Adrenal gland (tissue), 12 donors: ENCODE data around the gene NPR1. TPM values are rescaled to one million over a fixed set of nuclear protein-coding genes. Genes with fewer than 3 reads are reported as not detected.

Experiments used
- DNase-seq, 7 donors: peaks; one replicate each; pipeline ENCODE4 v3.0.0-alpha.2; 2019 to 2020
- H3K27ac ChIP-seq, 5 donors: fragments of 200-600 bp; sonication (generic) in 4 of 5; 1 replicate in 3 of 5; 2 replicates in 2 of 5; pipeline versions ENCODE4 v1.5.1 to v1.8.0; 2016 to 2020; ENCODE audit warnings: mild to moderate bottlenecking in 1 of 5
- H3K27me3 ChIP-seq: fragments of 200-600 bp; 2 replicates; pipeline ENCODE4 v1.8.0; 2021
- H3K36me3 ChIP-seq, 2 donors: fragments of 200-600 bp; replicated peaks in 1 of 2; 1 replicate in 1 of 2; 2 replicates in 1 of 2; pipeline versions ENCODE4 v1.5.1 to v1.8.0; 2018 to 2022
- H3K4me1 ChIP-seq, 2 donors: fragments of 200-600 bp; replicated peaks in 1 of 2; 1 replicate in 1 of 2; 2 replicates in 1 of 2; pipeline versions ENCODE4 v1.5.1 to v1.8.0; 2018 to 2021
- H3K4me3 ChIP-seq, 4 donors: fragments of 200-600 bp; sonication (generic) in 3 of 4; one replicate each; pipeline ENCODE4 v1.5.1; 2016 to 2018
- H3K9me3 ChIP-seq, 3 donors: fragments of 200-600 bp; sonication (generic) in 1 of 3; replicated peaks in 1 of 3; 1 replicate in 2 of 3; 2 replicates in 1 of 3; pipeline versions ENCODE4 v1.5.1 to v1.8.0; 2016 to 2021
- CTCF ChIP-seq, 6 experiments: fragments of 450-650 bp in 4 of 6; fragments of 200-600 bp in 2 of 6; sonication (generic) in 1 of 6; IDR thresholded peaks; 1 replicate in 5 of 6; 2 replicates in 1 of 6; pipeline versions ENCODE4 v1.5.1 to v1.8.0; 2016 to 2021; ENCODE audit warnings: antibody characterized with exemption in 6 of 6, mild to moderate bottlenecking in 2 of 6, moderate library complexity in 1 of 6
- POLR2A ChIP-seq, 2 donors: fragments of 450-650 bp; IDR thresholded peaks; one replicate each; pipeline ENCODE4 v1.6.1; 2017; ENCODE audit warnings: antibody characterized with exemption in 2 of 2, mild to moderate bottlenecking in 2 of 2, moderate library complexity in 1 of 2
- WGBS, 4 donors: extraction: QIAGEN DNeasy Blood & Tissue Kit in 2 of 4; methylation state at CpG; one replicate each; pipeline versions ENCODE4 v1.1.5 to v1.1.7; 2013 to 2017; 5-methylcytosine and 5-hydroxymethylcytosine counted together
- intact Hi-C, 2 donors: fragments of 100-400 bp; cut with DNase I; formaldehyde crosslinking; loops; one replicate each; pipeline versions ENCODE4 v1.14.1 to v1.15.0; 2022 to 2023
- polyA plus RNA-seq, 3 donors: library from polyadenylated mRNA; stranded (reverse); fragments of 200-250 nt in 2 of 3; fragments of 350-450 nt in 1 of 3; fragmentation: Illumina TruSeq in 1 of 3; extraction: RNeasy Lipid Tissue Mini Kit (QIAGEN cat#74804) in 1 of 3; gene quantifications; one replicate each; pipeline ENCODE4 v1.2.3, GENCODE V29; 2013 to 2014
- total RNA-seq, 9 donors: library from RNA; depleted of rRNA in 4 of 9; stranded (reverse); fragments of >200 nt in 4 of 9; fragments of 120-200 nt in 1 of 9; fragmentation: NEBNext Ultra II Directional in 1 of 9; extraction: Animal tissue kit (Norgen Biotek cat#: 25700) in 1 of 9; gene quantifications; one replicate each; pipeline versions ENCODE4 v1.1.0 to v1.2.4, GENCODE V29; 2013 to 2023
- donor health status: healthy with polysubstance abuse.
- donor health status: Bipolar disorder and iron deficiency.
- donor health status: DM: yes; HTN: yes; CAD: no.
- donor health status: DM: no; HTN: no; CAD: no.
- donor health status: DM: no; HTN: no; CAD: no.
- donor health status: DM: yes; HTN: yes; CAD: no.

The NPR1 gene
- total and polyA plus RNA-seq, 12 donors = 7.9 to 47.9 (median 19.6) TPM

DNA sequence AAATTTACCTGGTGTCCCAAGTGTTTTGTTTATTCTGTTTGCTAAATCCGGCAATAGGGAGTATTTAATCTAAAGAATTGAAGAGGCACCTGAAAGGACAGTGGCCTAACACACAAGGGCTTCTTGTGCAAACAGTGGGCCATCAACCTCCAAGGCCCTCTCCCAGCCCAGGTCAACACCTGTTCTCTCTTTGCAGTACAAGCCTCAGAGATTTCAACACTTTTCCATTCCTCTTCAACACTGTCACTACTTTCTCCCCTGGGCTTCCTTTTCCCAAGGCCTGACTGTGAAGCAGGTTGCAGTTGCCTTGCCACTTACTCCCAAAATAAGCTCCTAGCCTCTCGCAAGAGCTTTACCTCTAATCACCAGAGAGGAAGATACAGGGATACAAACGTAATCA lies 23.2 kb upstream of the NPR1 start:
- intact Hi-C loops = no loop called here
- peaks cover 22 to 27% of the 10 kb centered on the region in 2 donors for H3K4me1 ChIP-seq
- DNase-seq = no peak

DNA sequence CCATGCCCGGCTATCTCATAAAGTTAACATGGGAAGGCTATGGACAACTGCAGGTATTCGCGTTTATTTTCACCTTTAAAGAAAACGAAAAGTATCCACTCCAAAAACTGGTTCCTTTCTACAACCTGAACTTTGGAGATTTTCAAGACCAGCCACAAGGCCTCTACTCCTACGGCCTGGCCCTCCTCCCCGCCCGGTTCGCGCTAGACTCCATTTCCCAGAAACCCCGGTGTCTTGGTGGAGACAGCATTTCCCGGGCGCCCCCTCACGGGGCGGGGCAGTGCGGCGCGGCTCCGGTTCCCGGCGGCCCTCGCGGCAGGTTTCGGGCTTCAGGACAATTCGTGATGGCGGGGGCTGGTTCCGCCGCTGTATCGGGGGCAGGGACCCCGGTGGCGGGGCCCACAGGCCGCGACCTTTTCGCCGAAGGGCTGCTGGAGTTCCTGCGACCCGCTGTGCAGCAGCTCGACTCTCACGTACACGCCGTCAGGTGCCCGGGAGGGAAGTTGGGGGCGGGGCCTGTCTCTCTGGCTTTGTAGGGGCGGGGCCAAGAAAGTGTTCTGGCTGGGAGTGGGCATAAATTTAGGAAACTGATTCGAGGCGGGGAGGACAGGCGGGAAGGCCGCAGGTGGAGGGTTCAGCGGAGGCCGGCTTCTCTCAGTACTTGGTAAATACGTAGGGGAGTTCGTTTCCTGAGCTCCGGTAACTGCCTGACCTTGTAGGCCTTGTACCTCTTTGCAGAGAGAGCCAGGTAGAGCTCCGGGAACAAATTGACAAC lies 19.9 kb upstream of the NPR1 start, which contains the start of gene SNAPIN:
SNAPIN (plus strand) TSS at position 304 of the 775 bp plus-strand sequence; CDS start at position 345, 41 bp downstream.
- peak within 1 kb of the TSS; percentile 35 to 95 (median 89) for H3K4me3 ChIP-seq
- H3K27ac ChIP-seq = peak within 1 kb of the TSS; percentile 72 to 99 (median 96)
- TF ChIP-seq POLR2A (IDR thresholded peaks at IDR 0.05) (peak; percentile 43 to 53), CTCF (IDR thresholded peaks at IDR 0.05) (peak in 1 of 6 experiments; percentile 19)
- H3K36me3 ChIP-seq = peaks cover 0 to 32% of the 10 kb centered on the region in 2 donors
- DNase-seq = peak; percentile 87 to 95 (median 93)
- no peaks in the 10 kb centered on the region for H3K27me3 ChIP-seq
- 2 to 3% (median 2%) methylated on average over 35 to 53 of the region's 53 CpGs for WGBS, 4 donors
- peaks cover 10 to 18% of the 10 kb centered on the region in 2 donors for H3K4me1 ChIP-seq
- H3K9me3 ChIP-seq = no peaks in the 10 kb centered on the region
- intact Hi-C loops = no loop called here

More for the DNA sequence above, 23.2 kb upstream of the NPR1 start:
- Histone ChIP-seq H3K27ac (no peak overlapping the region), H3K9me3 (no peaks in the 10 kb centered on the region), H3K36me3 (no peaks in the 10 kb centered on the region), H3K27me3 (no peaks in the 10 kb centered on the region), H3K4me3 (no peak overlapping the region)
- 81 to 93% (median 89%) methylated on average over 3 of the region's 3 CpGs for WGBS, 4 donors
- TF ChIP-seq POLR2A (IDR thresholded peaks at IDR 0.05) = no peak
- TF ChIP-seq CTCF (IDR thresholded peaks at IDR 0.05) = no peak

GRCh38 chr1:153659175-153659534 lies 19.3 kb upstream of the NPR1 start:
- TF ChIP-seq CTCF (IDR thresholded peaks at IDR 0.05) = no peak
- no peak for TF ChIP-seq POLR2A (IDR thresholded peaks at IDR 0.05)
- intact Hi-C loops = no loop called here
- Histone ChIP-seq H3K27me3 (no peaks in the 10 kb centered on the region), H3K4me1 (peaks cover 8 to 18% of the 10 kb centered on the region in 2 donors), H3K4me3 (peak overlapping the region; percentile 35 to 95 (median 89)), H3K27ac (peak overlapping the region in 4 of 5 donors; percentile 83 to 99 (median 96)), H3K36me3 (peaks cover 0 to 38% of the 10 kb centered on the region in 2 donors), H3K9me3 (no peaks in the 10 kb centered on the region)
- 26 to 45% (median 35%) methylated on average over 7 to 8 of the region's 8 CpGs for whole genome bisulfite sequencing, 4 donors
- no peak for DNase-seq

GRCh38 chr1:153659656-153660055 lies 18.8 kb upstream of the NPR1 start:
- DNase-seq = no peak
- H3K27me3 ChIP-seq = no peaks in the 10 kb centered on the region
- H3K4me3 ChIP-seq = peak overlapping the region in 1 of 4 donors; percentile 92
- peaks cover 8 to 18% of the 10 kb centered on the region in 2 donors for H3K4me1 ChIP-seq
- H3K9me3 ChIP-seq = no peaks in the 10 kb centered on the region
- H3K36me3 ChIP-seq = peaks cover 0 to 43% of the 10 kb centered on the region in 2 donors
- whole genome bisulfite sequencing, 4 donors = 78 to 83% (median 81%) methylated on average over 9 of the region's 9 CpGs
- no peak for TF ChIP-seq CTCF (IDR thresholded peaks at IDR 0.05)
- no peak for TF ChIP-seq POLR2A (IDR thresholded peaks at IDR 0.05)
- no peak overlapping the region for H3K27ac ChIP-seq
- intact Hi-C loops = loop anchor here in 1 of 2 donors (10.0 kb wide), 1 partner anchor 85 kb away; no protein-coding TSS in a partner anchor
